Measurements from ENCODE around the gene NELFE. TPM values are rescaled to one million over a fixed set of nuclear protein-coding genes. Genes with fewer than 3 reads are reported as not detected.

Gene NELFE
- total RNA-seq, 1 experiment from 2014 or later: 75.3 TPM

DNA sequence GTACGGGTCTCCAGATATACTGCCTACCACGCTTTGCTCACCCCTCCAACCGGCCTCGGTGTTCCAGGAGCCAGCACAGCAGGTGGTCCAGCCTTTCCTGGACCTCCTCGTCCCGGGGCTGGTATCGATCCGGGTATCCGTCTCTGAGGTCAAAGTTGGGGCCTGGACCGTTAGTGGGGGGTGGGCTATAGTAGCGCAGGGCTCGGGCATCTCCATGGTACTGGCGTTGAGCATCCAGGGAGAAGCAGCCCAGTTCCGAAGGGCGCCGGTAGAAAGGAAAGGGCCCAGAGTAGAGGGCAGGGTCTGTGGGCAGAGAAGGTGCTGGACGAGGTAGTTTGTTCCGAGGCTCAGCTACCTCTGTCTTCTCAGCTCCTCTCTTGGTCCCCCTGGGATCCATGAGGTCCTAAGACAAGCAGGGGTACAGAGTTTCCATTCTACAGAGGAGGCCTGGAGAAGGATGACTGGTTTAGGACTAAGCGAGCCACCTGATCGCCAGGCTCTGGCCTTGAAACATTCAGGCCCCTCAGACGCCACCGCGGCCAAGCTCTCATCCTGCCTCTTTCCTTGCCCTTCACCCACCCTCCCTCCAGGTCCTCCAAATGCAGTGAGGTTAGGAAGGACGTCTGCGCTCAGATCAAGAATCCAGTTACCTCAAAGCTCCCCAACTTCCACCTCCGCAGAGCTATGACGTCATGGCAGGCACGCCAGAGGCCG lies 12.7 kb upstream of the NELFE start:
- DNase-seq: no peak
- BruUV-seq (replicated peaks): TSS peak; percentile 75
- TF ChIP-seq, protein P1, sequence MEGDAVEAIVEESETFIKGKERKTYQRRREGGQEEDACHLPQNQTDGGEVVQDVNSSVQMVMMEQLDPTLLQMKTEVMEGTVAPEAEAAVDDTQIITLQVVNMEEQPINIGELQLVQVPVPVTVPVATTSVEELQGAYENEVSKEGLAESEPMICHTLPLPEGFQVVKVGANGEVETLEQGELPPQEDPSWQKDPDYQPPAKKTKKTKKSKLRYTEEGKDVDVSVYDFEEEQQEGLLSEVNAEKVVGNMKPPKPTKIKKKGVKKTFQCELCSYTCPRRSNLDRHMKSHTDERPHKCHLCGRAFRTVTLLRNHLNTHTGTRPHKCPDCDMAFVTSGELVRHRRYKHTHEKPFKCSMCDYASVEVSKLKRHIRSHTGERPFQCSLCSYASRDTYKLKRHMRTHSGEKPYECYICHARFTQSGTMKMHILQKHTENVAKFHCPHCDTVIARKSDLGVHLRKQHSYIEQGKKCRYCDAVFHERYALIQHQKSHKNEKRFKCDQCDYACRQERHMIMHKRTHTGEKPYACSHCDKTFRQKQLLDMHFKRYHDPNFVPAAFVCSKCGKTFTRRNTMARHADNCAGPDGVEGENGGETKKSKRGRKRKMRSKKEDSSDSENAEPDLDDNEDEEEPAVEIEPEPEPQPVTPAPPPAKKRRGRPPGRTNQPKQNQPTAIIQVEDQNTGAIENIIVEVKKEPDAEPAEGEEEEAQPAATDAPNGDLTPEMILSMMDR (IDR thresholded peaks at IDR 0.05; ENCODE audit: insufficient read depth in 1 of 2, low read depth in 1 of 2, low read length in 1 of 2, severe bottlenecking in 1 of 2, unreplicated experiment in 1 of 2): no peak
- Mint-ChIP-seq H3K4me3 (ENCODE audit: unreplicated experiment) (peak overlapping the region; percentile 67), H3K4me1 (ENCODE audit: low read depth, unreplicated experiment) (peaks cover 21% of the 10 kb centered on the region), H3K27me3 (ENCODE audit: insufficient read depth, unreplicated experiment) (no peaks in the 10 kb centered on the region), H3K9me3 (ENCODE audit: unreplicated experiment) (no peaks in the 10 kb centered on the region), H3K27ac (ENCODE audit: unreplicated experiment) (peak overlapping the region; percentile 82), H3K36me3 (ENCODE audit: insufficient read depth, unreplicated experiment) (peaks cover 68% of the 10 kb centered on the region)
- Histone ChIP-seq H3K4me3 (ENCODE audit: low read depth, low read length) (peak overlapping the region; percentile 76), H3K27me3 (replicated peaks; ENCODE audit: control insufficient read depth, insufficient read depth, low read length) (no peaks in the 10 kb centered on the region), H3K4me1 (peaks cover 5% of the 10 kb centered on the region; the same call in 1 of the 2 replicates), H3K9me3 (no peaks in the 10 kb centered on the region), H3K36me3 (ENCODE audit: control insufficient read depth, insufficient read depth, low read length) (peaks cover 1% of the 10 kb centered on the region; the same call in 1 of the 2 replicates)
- CTCF ChIA-PET: interaction anchor here (1.3 to 1.6 kb wide), 2 partner anchors 19 to 73 kb away, joined by 3 to 4 read pairs; no protein-coding TSS in a partner anchor
- POLR2A ChIA-PET: interaction anchor here (0.6 to 2.4 kb wide), 12 partner anchors 12 to 226 kb away, joined by 3 to 18 read pairs (median 4); partner anchors contain the start of genes CFB, HSPA1A, HSPA1B and HSPA1L
- intact Hi-C loops (cut with micrococcal nuclease; ENCODE audit: unreplicated experiment): no loop called here

DNA sequence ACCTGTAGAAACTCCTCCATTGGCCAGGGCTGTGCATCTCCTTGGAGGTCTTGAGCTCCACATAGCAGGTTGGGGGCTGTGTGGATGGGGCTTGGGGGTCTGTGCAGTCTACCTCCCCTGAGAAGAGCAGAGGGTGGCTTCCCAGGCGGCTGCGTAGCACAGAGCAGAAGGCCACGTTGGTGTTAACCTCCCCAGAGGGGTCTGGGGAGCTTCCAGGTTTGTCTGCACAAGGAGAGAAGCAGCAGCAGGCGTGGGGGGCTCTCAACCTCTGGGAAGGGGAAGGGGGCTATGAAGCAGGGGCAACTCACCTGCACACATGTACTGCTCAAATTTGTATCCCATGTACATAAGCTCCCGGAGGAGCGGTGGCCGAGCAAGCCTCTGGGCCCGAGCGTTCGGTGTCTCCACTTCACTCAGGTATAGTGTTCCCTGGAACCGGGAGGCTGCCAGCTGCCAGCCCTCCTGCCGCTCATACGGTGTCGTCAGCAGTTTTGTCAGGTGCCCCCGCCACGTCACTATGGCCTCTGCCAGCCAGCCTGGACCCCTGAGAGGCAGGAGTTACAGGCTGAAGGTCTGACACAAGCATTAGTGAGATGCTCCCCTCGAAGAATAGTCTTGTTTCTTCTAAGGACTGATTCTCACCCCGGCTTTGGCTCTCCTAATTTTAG lies 12.0 kb upstream of the NELFE start:
- intact Hi-C loops (cut with micrococcal nuclease; ENCODE audit: unreplicated experiment): no loop called here
- CTCF ChIA-PET: interaction anchor here (0.6 to 1.9 kb wide), 2 partner anchors 18 to 107 kb away, joined by 3 to 5 read pairs; no protein-coding TSS in a partner anchor
- peaks cover 21% of the 10 kb centered on the region for H3K4me1 Mint-ChIP-seq (ENCODE audit: low read depth, unreplicated experiment)
- BruUV-seq (replicated peaks): no TSS peak
- POLR2A ChIA-PET: interaction anchor here (0.7 to 2.4 kb wide), 4 partner anchors 12 to 72 kb away, joined by 4 to 18 read pairs (median 7); partner anchors contain the start of genes NELFE and SKIC2
- peak overlapping the region; percentile 67 for H3K4me3 Mint-ChIP-seq (ENCODE audit: unreplicated experiment)
- peaks cover 67% of the 10 kb centered on the region for H3K36me3 Mint-ChIP-seq (ENCODE audit: insufficient read depth, unreplicated experiment)
- Histone ChIP-seq H3K36me3 (ENCODE audit: control insufficient read depth, insufficient read depth, low read length) (peaks cover 1% of the 10 kb centered on the region; the same call in 1 of the 2 replicates), H3K4me1 (peaks cover 5% of the 10 kb centered on the region; the same call in 1 of the 2 replicates), H3K27me3 (replicated peaks; ENCODE audit: control insufficient read depth, insufficient read depth, low read length) (no peaks in the 10 kb centered on the region), H3K9me3 (no peaks in the 10 kb centered on the region), H3K4me3 (ENCODE audit: low read depth, low read length) (peak overlapping the region; percentile 76)
- no peaks in the 10 kb centered on the region for H3K9me3 Mint-ChIP-seq (ENCODE audit: unreplicated experiment)
- no peaks in the 10 kb centered on the region for H3K27me3 Mint-ChIP-seq (ENCODE audit: insufficient read depth, unreplicated experiment)
- TF ChIP-seq, protein P1 (IDR thresholded peaks at IDR 0.05; ENCODE audit: insufficient read depth in 1 of 2, low read depth in 1 of 2, low read length in 1 of 2, severe bottlenecking in 1 of 2, unreplicated experiment in 1 of 2): no peak
- peak overlapping the region; percentile 82 for H3K27ac Mint-ChIP-seq (ENCODE audit: unreplicated experiment)
- DNase-seq: no peak

Data from Caco-2 (cell line).